OCI-LY7 (cell line): ENCODE measurements around the gene TECRL. TPM values are rescaled to one million over a fixed set of nuclear protein-coding genes. Genes with fewer than 3 reads are reported as not detected.

Experiments
- BruUV-seq: library from RNA; stranded (reverse); fragments of 400-500 nt; replicated peaks from 2 replicates; lab custom pipeline; 2021; lab: Mats Ljungman, UMichigan
- CTCF ChIA-PET: fragments of 300-600 bp; sonication (Branson Sonifier 250); formaldehyde crosslinking; loops from one replicate; lab custom pipeline; 2022; ENCODE audit warnings: antibody characterized with exemption; ENCODE audit not compliant: unreplicated experiment; lab: Charles Lee
- POLR2A ChIA-PET: fragments of 300-600 bp; sonication (Branson Sonifier 250); formaldehyde crosslinking; loops from one replicate; lab custom pipeline; 2022; ENCODE audit warnings: antibody characterized with exemption; lab: Charles Lee
- DNase-seq: peaks from one replicate; pipeline ENCODE4 v3.0.0-alpha.2; 2015; ENCODE audit warnings: low spot score
- H2AFZ ChIP-seq: fragments of 200-600 bp; sonication (generic), shearing (Covaris generic); 2 replicates; pipeline ENCODE4 v1.6.1; 2014; ENCODE audit warnings: mild to moderate bottlenecking, antibody characterized with exemption, low read length, moderate library complexity
- H3K27ac ChIP-seq: fragments of 200-600 bp; sonication (generic); 2 replicates; pipeline ENCODE4 v1.5.1; 2014; ENCODE audit warnings: mixed run types, low read depth, mild to moderate bottlenecking, moderate library complexity, low read length, inconsistent platforms; ENCODE audit not compliant: poor library complexity, severe bottlenecking
- H3K36me3 ChIP-seq: fragments of 200-600 bp; sonication (generic); 2 replicates; pipeline ENCODE4 v1.6.1; 2014; ENCODE audit warnings: mild to moderate bottlenecking, antibody characterized with exemption, low read length, moderate library complexity, mixed read lengths; ENCODE audit not compliant: insufficient read depth
- H3K4me1 ChIP-seq: fragments of 200-600 bp; sonication (generic); 2 replicates; pipeline ENCODE4 v1.5.1; 2014; ENCODE audit warnings: mild to moderate bottlenecking, low read length; ENCODE audit not compliant: insufficient read depth, poor library complexity, severe bottlenecking
- H3K4me2 ChIP-seq: fragments of 200-600 bp; sonication (generic); 2 replicates; pipeline ENCODE4 v1.6.1; 2014; ENCODE audit warnings: mild to moderate bottlenecking, low read length
- H3K4me3 ChIP-seq: fragments of 200-600 bp; sonication (generic); 2 replicates; pipeline ENCODE4 v1.5.1; 2014; ENCODE audit warnings: mild to moderate bottlenecking, low read depth, low read length; ENCODE audit not compliant: poor library complexity, severe bottlenecking
- H3K79me2 ChIP-seq: fragments of 200-600 bp; sonication (generic); 2 replicates; pipeline ENCODE4 v1.6.1; 2016; ENCODE audit warnings: low read depth, mild to moderate bottlenecking, low read length, moderate library complexity, mixed read lengths; ENCODE audit not compliant: insufficient read depth
- H3K9me2 ChIP-seq: fragments of 200-600 bp; sonication (generic); 2 replicates; pipeline ENCODE4 v1.6.1; 2016; ENCODE audit warnings: mild to moderate bottlenecking, low read length, mixed read lengths; ENCODE audit not compliant: insufficient read depth
- H3K9me3 ChIP-seq: fragments of 200-600 bp; sonication (generic); 2 replicates; pipeline ENCODE4 v1.6.1; 2014; ENCODE audit warnings: mild to moderate bottlenecking, mixed run types, low read length, mixed read lengths
- H4K20me1 ChIP-seq: fragments of 200-600 bp; sonication (generic); 2 replicates; pipeline ENCODE4 v1.6.1; 2014; ENCODE audit warnings: mild to moderate bottlenecking, antibody characterized with exemption, low read length, moderate library complexity, mixed read lengths; ENCODE audit not compliant: insufficient read depth
- EZH2phosphoT487 ChIP-seq: fragments of 200-600 bp; sonication (generic); IDR thresholded peaks from 2 replicates; pipeline ENCODE4 v1.6.1; 2018; ENCODE audit warnings: low read depth, borderline replicate concordance, mild to moderate bottlenecking, mixed run types, antibody characterized with exemption, low read length, moderate library complexity, mixed read lengths
- intact Hi-C: fragments of 100-400 bp; cut with micrococcal nuclease; formaldehyde crosslinking; loops from one replicate; pipeline ENCODE4 v1.10.0; 2022; ENCODE audit not compliant: unreplicated experiment
- total RNA-seq, 2 experiments: library from RNA; depleted of rRNA in 1 of 2; stranded (reverse); fragments of >200 nt in 1 of 2; shearing (Covaris generic) in 1 of 2; gene quantifications; 2 replicates each; pipeline ENCODE4 v1.2.3, GENCODE V29; 2014 to 2022
- TF ChIP-seq, protein P1 (sequence below): fragments of 200-600 bp; sonication (generic); conservative IDR thresholded peaks from 2 replicates; pipeline ENCODE4 v1.5.1; 2014; ENCODE audit warnings: mild to moderate bottlenecking, antibody characterized with exemption, low read length, moderate library complexity, mixed read lengths

TECRL gene
- total RNA-seq, 2 experiments from 2014 or later: not detected

DNA sequence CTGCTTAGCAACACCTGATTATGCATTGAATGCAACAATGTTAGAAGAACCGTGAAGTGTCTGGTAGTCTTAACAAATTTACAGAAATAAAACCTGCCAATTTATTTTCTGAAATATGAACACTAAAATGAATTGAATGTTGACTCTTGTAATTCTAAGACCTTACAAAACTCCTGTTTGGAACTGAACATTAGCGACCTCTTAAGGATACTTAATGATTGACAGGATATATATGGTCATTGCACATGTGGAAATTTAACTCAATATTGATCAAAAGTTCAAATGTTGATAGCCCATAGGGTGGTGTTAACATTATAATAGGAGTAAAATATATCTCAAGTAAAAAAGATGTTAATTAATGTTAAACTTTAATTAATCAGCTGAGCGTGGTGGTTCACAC, 79.1 kb downstream of the TECRL start:
- Histone ChIP-seq H2AFZ (no peak overlapping the region), H3K4me2 (no peak overlapping the region), H3K79me2 (no peaks in the 10 kb centered on the region), H3K27ac (no peak overlapping the region), H3K36me3 (no peaks in the 10 kb centered on the region), H4K20me1 (no peaks in the 10 kb centered on the region), H3K4me3 (no peak overlapping the region), H3K9me2 (no peaks in the 10 kb centered on the region), H3K4me1 (no peaks in the 10 kb centered on the region), H3K9me3 (0 out of 2 replicates have a peak, but pooled peaks cover 4% of the 10 kb centered on the region)
- ChIA-PET POLR2A (no interaction called here), CTCF (no interaction called here)
- BruUV-seq: no TSS peak
- DNase-seq: no peak
- TF ChIP-seq, protein P1, sequence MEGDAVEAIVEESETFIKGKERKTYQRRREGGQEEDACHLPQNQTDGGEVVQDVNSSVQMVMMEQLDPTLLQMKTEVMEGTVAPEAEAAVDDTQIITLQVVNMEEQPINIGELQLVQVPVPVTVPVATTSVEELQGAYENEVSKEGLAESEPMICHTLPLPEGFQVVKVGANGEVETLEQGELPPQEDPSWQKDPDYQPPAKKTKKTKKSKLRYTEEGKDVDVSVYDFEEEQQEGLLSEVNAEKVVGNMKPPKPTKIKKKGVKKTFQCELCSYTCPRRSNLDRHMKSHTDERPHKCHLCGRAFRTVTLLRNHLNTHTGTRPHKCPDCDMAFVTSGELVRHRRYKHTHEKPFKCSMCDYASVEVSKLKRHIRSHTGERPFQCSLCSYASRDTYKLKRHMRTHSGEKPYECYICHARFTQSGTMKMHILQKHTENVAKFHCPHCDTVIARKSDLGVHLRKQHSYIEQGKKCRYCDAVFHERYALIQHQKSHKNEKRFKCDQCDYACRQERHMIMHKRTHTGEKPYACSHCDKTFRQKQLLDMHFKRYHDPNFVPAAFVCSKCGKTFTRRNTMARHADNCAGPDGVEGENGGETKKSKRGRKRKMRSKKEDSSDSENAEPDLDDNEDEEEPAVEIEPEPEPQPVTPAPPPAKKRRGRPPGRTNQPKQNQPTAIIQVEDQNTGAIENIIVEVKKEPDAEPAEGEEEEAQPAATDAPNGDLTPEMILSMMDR: no peak
- no peak for TF ChIP-seq EZH2phosphoT487
- intact Hi-C loops: no loop called here

DNA sequence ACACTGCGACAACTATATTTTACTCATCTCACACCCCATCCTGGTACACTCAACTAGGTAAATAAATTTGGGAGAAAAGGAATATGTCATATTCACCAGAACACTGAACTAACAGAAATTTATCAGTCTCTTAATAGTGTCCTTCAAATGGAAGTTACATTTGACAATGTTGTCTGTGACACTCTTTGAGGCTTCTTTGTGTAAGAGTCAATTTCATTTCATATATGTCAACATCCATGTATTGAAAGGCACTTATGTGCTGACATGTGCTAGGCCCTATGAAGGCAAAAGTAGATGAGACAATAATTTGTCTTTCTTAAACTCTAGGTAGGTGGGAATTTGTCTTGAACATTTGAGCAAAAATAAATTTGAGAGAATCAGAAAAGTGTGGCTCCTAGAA, 82.0 kb downstream of the TECRL start:
- TF ChIP-seq EZH2phosphoT487: no peak
- TF ChIP-seq, protein P1: no peak
- H3K4me2 ChIP-seq: no peak overlapping the region
- H3K27ac ChIP-seq: no peak overlapping the region
- no peaks in the 10 kb centered on the region for H3K9me2 ChIP-seq
- BruUV-seq: no TSS peak
- no peaks in the 10 kb centered on the region for H3K79me2 ChIP-seq
- CTCF ChIA-PET: no interaction called here
- no peak overlapping the region for H2AFZ ChIP-seq
- H4K20me1 ChIP-seq: no peaks in the 10 kb centered on the region
- POLR2A ChIA-PET: no interaction called here
- H3K4me1 ChIP-seq: no peaks in the 10 kb centered on the region
- intact Hi-C loops: no loop called here
- no peak for DNase-seq
- H3K36me3 ChIP-seq: no peaks in the 10 kb centered on the region
- 0 out of 2 replicates have a peak, but pooled peaks cover 8% of the 10 kb centered on the region for H3K9me3 ChIP-seq
- no peak overlapping the region for H3K4me3 ChIP-seq

DNA sequence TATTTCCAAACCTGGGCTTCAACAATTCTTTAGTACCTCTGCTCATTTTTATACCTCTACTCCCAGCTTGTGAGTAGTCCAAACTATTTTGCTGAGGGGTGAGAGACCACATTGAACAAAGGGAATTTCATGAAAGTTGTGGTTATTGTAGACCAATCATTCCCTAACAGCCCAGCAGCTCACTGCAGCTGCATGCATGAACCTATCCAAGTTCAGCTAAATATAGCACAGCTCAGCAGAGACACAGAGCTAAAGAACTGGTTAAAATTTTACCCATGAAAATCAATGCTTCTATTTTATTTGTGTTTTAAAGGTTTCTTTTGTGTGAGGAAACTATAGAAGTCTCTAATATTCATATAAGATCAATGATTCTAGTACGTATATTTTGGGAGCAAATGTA, 82.7 kb downstream of the TECRL start:
- TF ChIP-seq, protein P1: no peak
- no peak for TF ChIP-seq EZH2phosphoT487
- no peak for DNase-seq
- ChIA-PET POLR2A (no interaction called here), CTCF (no interaction called here)
- no peaks in the 10 kb centered on the region for H3K36me3 ChIP-seq
- no peak overlapping the region for H3K4me2 ChIP-seq
- no peak overlapping the region for H3K4me3 ChIP-seq
- intact Hi-C loops: no loop called here
- H3K27ac ChIP-seq: no peak overlapping the region
- H2AFZ ChIP-seq: no peak overlapping the region
- H3K79me2 ChIP-seq: no peaks in the 10 kb centered on the region
- no TSS peak for BruUV-seq
- no peaks in the 10 kb centered on the region for H3K9me2 ChIP-seq
- H3K4me1 ChIP-seq: no peaks in the 10 kb centered on the region
- H3K9me3 ChIP-seq: 0 out of 2 replicates have a peak, but pooled peaks cover 8% of the 10 kb centered on the region
- H4K20me1 ChIP-seq: no peaks in the 10 kb centered on the region
